ENCODE data around the gene CEP72. TPM values are rescaled to one million over a fixed set of nuclear protein-coding genes. Genes with fewer than 3 reads are reported as not detected.

CEP72 gene
- total and polyA plus RNA-seq, 10 of the 15 experiments (the other 5 are each of a cell fraction or from before 2014, with no cell fraction given), result 0.35 to 13.5 (median 8.3) TPM

DNA sequence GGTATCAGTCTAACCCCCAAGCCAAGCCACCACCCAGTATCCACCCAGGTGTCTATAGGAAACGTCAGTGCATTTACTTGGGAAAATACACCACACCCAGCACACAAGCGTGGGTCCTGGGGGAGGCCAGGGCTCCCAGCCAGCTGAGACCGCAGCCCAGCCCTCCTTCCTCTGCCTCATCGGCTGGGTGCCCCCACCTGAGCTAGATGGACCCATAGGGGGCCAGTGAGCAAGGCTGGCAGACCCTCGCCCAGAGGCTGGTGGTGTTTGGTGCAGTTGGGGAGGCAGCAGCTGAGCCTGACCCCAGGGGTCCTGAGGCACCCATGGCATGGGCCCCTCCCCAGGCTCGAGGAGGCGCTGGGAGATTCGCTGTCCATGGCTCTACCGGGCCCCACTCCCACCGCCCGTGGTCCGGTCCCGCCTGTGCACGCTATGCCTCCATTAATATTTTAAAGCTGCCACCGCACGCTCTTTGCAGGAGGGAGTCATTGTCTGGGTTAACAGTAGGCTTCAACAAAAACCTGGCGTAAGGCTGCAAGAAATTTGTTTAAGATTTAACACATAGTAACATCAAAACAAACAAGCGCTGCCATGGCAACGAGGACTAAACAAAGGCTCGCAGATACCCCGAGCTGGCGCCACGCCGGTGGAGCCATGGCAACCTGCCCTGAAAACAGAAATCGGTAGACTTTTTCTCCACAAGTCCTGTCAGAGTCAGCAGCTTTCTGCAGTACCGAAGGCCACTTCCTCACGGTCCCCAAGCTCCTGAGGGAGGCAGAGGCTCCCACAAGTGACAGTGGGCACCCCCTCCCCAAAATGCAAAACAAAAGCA lies 60.4 kb downstream of the CEP72 start:
- no peak for FAIRE-seq
- no TSS peak for BruUV-seq (replicated peaks)
- Histone ChIP-seq H3K4me1 (ENCODE audit: control insufficient read depth, insufficient read depth, low read length) (no peaks in the 10 kb centered on the region), H3K36me3 (ENCODE audit: control insufficient read depth in 2 of 2, insufficient read depth in 2 of 2, low read length in 1 of 2) (no peaks in the 10 kb centered on the region; a peak in 1 of 4 replicates), H3K9ac (ENCODE audit: control insufficient read depth, insufficient read depth, low read length) (no peak overlapping the region), H2AFZ (ENCODE audit: control insufficient read depth, low read depth, low read length) (no peak overlapping the region), H3K27me3 (replicated peaks in 1 of 2; ENCODE audit: control insufficient read depth in 2 of 2, insufficient read depth in 2 of 2, low read length in 1 of 2) (no peaks in the 10 kb centered on the region), H3K4me2 (ENCODE audit: control insufficient read depth, insufficient read depth) (no peak overlapping the region), H3K27ac (ENCODE audit: control insufficient read depth, insufficient read depth) (no peak overlapping the region), H3K79me2 (ENCODE audit: control insufficient read depth, insufficient read depth, low read length) (no peaks in the 10 kb centered on the region), H3K9me3 (replicated peaks; ENCODE audit: control insufficient read depth, insufficient read depth, low read length) (no peaks in the 10 kb centered on the region), H4K20me1 (ENCODE audit: control insufficient read depth, insufficient read depth) (no peaks in the 10 kb centered on the region), H3K4me3 (no peak overlapping the region)
- intact Hi-C loops (cut with micrococcal nuclease; ENCODE audit: unreplicated experiment) (no loop called here), in situ Hi-C loops (cut with MboI) (loop anchor here (5.0 kb wide), 1 partner anchor 230 kb away; no protein-coding TSS in a partner anchor)
- POLR2A ChIA-PET, result no interaction called here
- peak; percentile 9 for ATAC-seq
- 20% methylated on average over 27 of the region's 27 CpGs for WGBS (ENCODE audit: insufficient coverage, insufficient replicate concordance, low lambda C conversion rate, missing lambda C conversion rate)
- DNase-seq (ENCODE audit: low read depth, low spot score), result no peak
- RAD21 ChIA-PET (ENCODE audit: unreplicated experiment), result interaction anchor here (1.3 kb wide), 1 partner anchor 231 kb away, joined by 5 read pairs; no protein-coding TSS in a partner anchor
- TF ChIP-seq NR2C2 (IDR thresholded peaks at IDR 0.05; ENCODE audit: borderline replicate concordance, control insufficient read depth, insufficient read length, low read depth) (no peak), EP300 (IDR thresholded peaks at IDR 0.05; ENCODE audit: borderline replicate concordance in 1 of 2, control insufficient read depth in 1 of 2, low read depth in 2 of 2, low read length in 2 of 2) (peak in 1 of 2 experiments; percentile 39; a peak in 1 of 4 replicates), HCFC1 (IDR thresholded peaks at IDR 0.05; ENCODE audit: low read length) (no peak), MXI1 (IDR thresholded peaks at IDR 0.05; ENCODE audit: low read depth, low read length) (peak; percentile 56; the same call in 1 of the 2 replicates), BMI1 (IDR thresholded peaks at IDR 0.05; ENCODE audit: borderline replicate concordance) (peak; percentile 60; the same call in 1 of the 2 replicates)
- CTCF ChIA-PET, result interaction anchor here (0.8 to 0.9 kb wide), 2 partner anchors 230 to 468 kb away, joined by 3 to 4 read pairs; no protein-coding TSS in a partner anchor
- SMC1A ChIA-PET (ENCODE audit: uncharacterized antibody, unreplicated experiment), result no interaction called here

Data from GM12878 (cell line).